HepG2 (cell line): Measurements from ENCODE around the gene NR1H2. TPM values are rescaled to one million over a fixed set of nuclear protein-coding genes. Genes with fewer than 3 reads are reported as not detected.

Experiments
- ERF ChIP-seq: IDR thresholded peaks from 2 replicates; pipeline ENCODE4 v1.6.1; 2018; ENCODE audit warnings: missing biosample characterization, missing genetic modification reagents
- GLI4 ChIP-seq: sonication (generic); formaldehyde crosslinking; IDR thresholded peaks from 2 replicates; pipeline ENCODE4 v1.5.1; 2020; ENCODE audit warnings: missing genetic modification reagents, mild to moderate bottlenecking, moderate library complexity, borderline replicate concordance
- TMF1 ChIP-seq: sonication (generic); formaldehyde crosslinking; IDR thresholded peaks from 2 replicates; pipeline ENCODE4 v1.8.1; 2022; ENCODE audit warnings: low read depth, missing genetic modification reagents
- ZMYM3 ChIP-seq: sonication (generic); formaldehyde crosslinking; IDR thresholded peaks from 2 replicates; pipeline ENCODE4 v1.5.1; 2020; ENCODE audit warnings: mild to moderate bottlenecking, missing genetic modification reagents
- ZNF292 ChIP-seq: sonication (generic); formaldehyde crosslinking; IDR thresholded peaks from 2 replicates; pipeline ENCODE4 v1.8.1; 2022; ENCODE audit warnings: mild to moderate bottlenecking, low read depth, missing genetic modification reagents, borderline replicate concordance
- polyA plus RNA-seq, 8 experiments: library from polyadenylated mRNA; depleted of rRNA in 3 of 8; stranded (reverse) in 7 of 8; unstranded in 1 of 8; fragments of >200 nt; fragmentation: Illumina TruSeq in 4 of 8; extraction: Trizol in 4 of 8; gene quantifications; 2 replicates each; pipeline versions ENCODE4 v1.2.1 to v1.2.3, GENCODE V29; 2011 to 2016; ENCODE audit warnings: low read depth in 4 of 8, missing spikeins in 1 of 8, mixed read lengths in 1 of 8; ENCODE audit not compliant: insufficient read depth in 1 of 8
- total RNA-seq, 5 experiments: library from RNA; depleted of rRNA; stranded (reverse); fragments of >200 nt; fragmentation: Illumina TruSeq; extraction: Trizol; gene quantifications; 2 replicates each; pipeline ENCODE4 v1.2.3, GENCODE V29; 2016; ENCODE audit warnings: low read depth in 1 of 5
- TF ChIP-seq, protein P1 (sequence below), 2 experiments: fragments of 450-650 bp in 1 of 2; sonication (generic) in 1 of 2; formaldehyde crosslinking in 1 of 2; IDR thresholded peaks; 2 replicates each; pipeline versions ENCODE4 v1.6.1 to v1.8.0; 2016 to 2022; ENCODE audit warnings: antibody characterized with exemption in 1 of 2, mild to moderate bottlenecking in 1 of 2, missing genetic modification reagents in 1 of 2
- TF ChIP-seq, protein P2 (sequence below): IDR thresholded peaks from 2 replicates; pipeline ENCODE4 v1.6.1; 2018; ENCODE audit warnings: missing genetic modification reagents, mild to moderate bottlenecking, missing compliant biosample characterization
- TF ChIP-seq, protein P3 (sequence below): sonication (generic); formaldehyde crosslinking; IDR thresholded peaks from 2 replicates; pipeline ENCODE4 v1.4.0; 2020; ENCODE audit warnings: missing genetic modification reagents

NR1H2 gene
- total and polyA plus RNA-seq, 2 of the 13 experiments (the other 11 are each of a cell fraction or from before 2014, with no cell fraction given) = 10.3 to 13.5 TPM

DNA sequence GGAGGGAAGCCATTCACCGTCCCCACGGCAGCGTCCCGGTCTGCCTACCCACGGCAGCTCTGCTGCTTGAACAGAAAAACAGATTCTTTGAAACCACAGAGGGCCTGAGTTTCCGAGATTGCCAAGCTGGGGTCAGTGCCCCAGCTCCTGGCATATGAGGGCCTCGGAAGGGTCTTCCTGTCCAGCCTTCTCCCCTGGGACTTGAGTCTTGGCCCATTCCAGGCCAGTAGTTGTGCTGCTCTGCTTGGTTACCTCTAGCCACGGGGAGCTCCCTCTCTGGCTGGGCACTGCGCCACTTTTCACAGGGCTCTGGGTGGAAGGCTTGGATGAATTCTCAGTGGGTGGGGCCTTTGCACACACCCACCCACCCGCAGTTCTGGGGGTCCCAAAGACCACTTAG is 33.9 kb downstream of the NR1H2 start (continued):
- TF ChIP-seq, protein P1, sequence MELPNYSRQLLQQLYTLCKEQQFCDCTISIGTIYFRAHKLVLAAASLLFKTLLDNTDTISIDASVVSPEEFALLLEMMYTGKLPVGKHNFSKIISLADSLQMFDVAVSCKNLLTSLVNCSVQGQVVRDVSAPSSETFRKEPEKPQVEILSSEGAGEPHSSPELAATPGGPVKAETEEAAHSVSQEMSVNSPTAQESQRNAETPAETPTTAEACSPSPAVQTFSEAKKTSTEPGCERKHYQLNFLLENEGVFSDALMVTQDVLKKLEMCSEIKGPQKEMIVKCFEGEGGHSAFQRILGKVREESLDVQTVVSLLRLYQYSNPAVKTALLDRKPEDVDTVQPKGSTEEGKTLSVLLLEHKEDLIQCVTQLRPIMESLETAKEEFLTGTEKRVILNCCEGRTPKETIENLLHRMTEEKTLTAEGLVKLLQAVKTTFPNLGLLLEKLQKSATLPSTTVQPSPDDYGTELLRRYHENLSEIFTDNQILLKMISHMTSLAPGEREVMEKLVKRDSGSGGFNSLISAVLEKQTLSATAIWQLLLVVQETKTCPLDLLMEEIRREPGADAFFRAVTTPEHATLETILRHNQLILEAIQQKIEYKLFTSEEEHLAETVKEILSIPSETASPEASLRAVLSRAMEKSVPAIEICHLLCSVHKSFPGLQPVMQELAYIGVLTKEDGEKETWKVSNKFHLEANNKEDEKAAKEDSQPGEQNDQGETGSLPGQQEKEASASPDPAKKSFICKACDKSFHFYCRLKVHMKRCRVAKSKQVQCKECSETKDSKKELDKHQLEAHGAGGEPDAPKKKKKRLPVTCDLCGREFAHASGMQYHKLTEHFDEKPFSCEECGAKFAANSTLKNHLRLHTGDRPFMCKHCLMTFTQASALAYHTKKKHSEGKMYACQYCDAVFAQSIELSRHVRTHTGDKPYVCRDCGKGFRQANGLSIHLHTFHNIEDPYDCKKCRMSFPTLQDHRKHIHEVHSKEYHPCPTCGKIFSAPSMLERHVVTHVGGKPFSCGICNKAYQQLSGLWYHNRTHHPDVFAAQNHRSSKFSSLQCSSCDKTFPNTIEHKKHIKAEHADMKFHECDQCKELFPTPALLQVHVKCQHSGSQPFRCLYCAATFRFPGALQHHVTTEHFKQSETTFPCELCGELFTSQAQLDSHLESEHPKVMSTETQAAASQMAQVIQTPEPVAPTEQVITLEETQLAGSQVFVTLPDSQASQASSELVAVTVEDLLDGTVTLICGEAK (IDR thresholded peaks at IDR 0.05) = no peak
- TF ChIP-seq, protein P1 (CRISPR knock-in tag; IDR thresholded peaks at IDR 0.05) = no peak
- TF ChIP-seq, protein P2, sequence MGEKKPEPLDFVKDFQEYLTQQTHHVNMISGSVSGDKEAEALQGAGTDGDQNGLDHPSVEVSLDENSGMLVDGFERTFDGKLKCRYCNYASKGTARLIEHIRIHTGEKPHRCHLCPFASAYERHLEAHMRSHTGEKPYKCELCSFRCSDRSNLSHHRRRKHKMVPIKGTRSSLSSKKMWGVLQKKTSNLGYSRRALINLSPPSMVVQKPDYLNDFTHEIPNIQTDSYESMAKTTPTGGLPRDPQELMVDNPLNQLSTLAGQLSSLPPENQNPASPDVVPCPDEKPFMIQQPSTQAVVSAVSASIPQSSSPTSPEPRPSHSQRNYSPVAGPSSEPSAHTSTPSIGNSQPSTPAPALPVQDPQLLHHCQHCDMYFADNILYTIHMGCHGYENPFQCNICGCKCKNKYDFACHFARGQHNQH (CRISPR knock-in tag) = no peak
- TF ChIP-seq, protein P3, sequence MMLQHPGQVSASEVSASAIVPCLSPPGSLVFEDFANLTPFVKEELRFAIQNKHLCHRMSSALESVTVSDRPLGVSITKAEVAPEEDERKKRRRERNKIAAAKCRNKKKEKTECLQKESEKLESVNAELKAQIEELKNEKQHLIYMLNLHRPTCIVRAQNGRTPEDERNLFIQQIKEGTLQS (CRISPR knock-in tag) = no peak
- TF ChIP-seq TMF1 (no peak), ERF (no peak), ZMYM3 (CRISPR knock-in tag) (no peak), ZNF292 (no peak), GLI4 (no peak)
